ENCODE results near the gene FNDC3B.

DNA sequence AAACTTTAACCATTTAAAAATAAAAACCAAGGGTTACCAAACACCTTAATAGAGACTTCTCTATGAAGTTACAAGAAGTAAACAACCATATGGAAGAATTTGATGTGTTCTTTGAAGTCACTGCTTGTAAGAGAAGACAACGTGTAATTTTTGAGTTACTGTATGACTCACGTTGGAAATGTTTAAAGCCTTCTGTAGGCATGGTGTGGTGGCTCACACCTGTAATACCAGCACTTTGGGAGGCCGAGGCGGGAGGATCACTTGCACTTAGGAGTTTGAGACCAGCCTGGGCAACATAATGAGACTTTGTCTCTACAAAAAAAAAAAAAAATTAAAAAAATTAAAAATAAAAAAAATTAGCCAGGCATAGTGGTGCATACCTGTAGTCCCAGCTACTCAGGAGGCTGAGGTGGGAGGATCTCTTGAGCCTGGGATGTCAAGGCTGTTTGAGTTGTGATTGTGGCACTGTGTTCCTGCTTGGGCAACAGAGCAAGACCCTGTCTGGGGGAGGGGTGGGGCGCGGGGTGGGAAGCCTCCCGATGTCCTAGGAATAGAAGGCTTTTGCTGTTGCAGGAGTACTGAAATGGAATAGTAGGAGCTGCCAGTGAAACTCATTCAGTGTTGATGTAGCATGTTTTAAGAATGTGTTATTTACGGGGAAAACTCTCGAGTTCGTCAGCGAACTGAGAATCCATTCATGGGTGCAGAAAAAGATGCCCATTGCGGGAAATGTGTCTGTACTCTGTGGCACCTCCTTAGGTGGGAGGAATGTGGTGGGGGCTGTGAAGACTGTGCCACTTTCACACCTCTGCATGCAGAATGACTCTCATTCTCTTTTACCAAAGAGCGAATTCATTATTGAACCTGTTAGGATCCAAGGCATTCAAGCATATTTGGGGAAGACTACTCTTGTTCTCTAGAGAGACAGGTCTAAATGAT lies 134.2 kb downstream of the FNDC3B start:
- TF ChIP-seq TEAD4 (IDR thresholded peaks at IDR 0.05), result no peak
- TF ChIP-seq EP300 (IDR thresholded peaks at IDR 0.05; ENCODE audit: borderline replicate concordance), result no peak
- no peak for TF ChIP-seq TAF1 (IDR thresholded peaks at IDR 0.05; ENCODE audit: low read depth)
- TF ChIP-seq USF1 (IDR thresholded peaks at IDR 0.05), result no peak
- TF ChIP-seq REST (IDR thresholded peaks at IDR 0.05; ENCODE audit: low read depth), result no peak
- no peak for TF ChIP-seq CEBPB (IDR thresholded peaks at IDR 0.05)
- no peak for TF ChIP-seq EGR1 (IDR thresholded peaks at IDR 0.05)
- no peak for TF ChIP-seq NFIC (IDR thresholded peaks at IDR 0.05)
- TF ChIP-seq YY1 (IDR thresholded peaks at IDR 0.05; ENCODE audit: low read depth), result no peak
- no peak for TF ChIP-seq TCF12 (IDR thresholded peaks at IDR 0.05; ENCODE audit: low read depth)
- TF ChIP-seq ZBTB7A (IDR thresholded peaks at IDR 0.05; ENCODE audit: low read depth), result no peak

All from Ishikawa (cell line).